ENCODE data around the gene CLASP1.

CLASP1 gene

DNA sequence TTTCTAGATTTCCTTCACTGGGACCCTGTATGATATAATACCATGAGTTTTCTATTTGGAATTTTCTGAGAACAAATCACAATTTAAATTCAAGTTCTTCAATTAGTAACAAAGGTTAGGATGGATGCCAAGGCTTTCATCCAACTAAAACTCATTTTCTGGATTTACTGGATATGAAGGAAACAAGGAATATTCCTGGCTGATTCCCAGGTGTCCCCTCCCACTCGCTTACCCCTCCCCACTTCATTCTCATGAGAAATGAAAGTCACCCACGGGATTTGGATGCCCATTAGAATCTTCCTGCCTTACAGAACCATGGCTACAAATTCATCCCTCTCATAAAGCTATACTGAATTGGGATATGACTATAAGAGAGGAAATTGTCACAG is 78.6 kb downstream of the CLASP1 start:
- H3K27ac ChIP-seq, result no peak overlapping the region
- no peaks in the 10 kb centered on the region for H3K36me3 ChIP-seq
- H3K4me3 ChIP-seq, result no peak overlapping the region
- peaks cover 0 to 41% (median 6%) of the 10 kb centered on the region in 4 donors for H3K4me1 ChIP-seq
- intact Hi-C loops (cut with DNase I; ENCODE audit: low total_unique reads), result no loop called here
- no peak for DNase-seq
- TF ChIP-seq, protein P1, sequence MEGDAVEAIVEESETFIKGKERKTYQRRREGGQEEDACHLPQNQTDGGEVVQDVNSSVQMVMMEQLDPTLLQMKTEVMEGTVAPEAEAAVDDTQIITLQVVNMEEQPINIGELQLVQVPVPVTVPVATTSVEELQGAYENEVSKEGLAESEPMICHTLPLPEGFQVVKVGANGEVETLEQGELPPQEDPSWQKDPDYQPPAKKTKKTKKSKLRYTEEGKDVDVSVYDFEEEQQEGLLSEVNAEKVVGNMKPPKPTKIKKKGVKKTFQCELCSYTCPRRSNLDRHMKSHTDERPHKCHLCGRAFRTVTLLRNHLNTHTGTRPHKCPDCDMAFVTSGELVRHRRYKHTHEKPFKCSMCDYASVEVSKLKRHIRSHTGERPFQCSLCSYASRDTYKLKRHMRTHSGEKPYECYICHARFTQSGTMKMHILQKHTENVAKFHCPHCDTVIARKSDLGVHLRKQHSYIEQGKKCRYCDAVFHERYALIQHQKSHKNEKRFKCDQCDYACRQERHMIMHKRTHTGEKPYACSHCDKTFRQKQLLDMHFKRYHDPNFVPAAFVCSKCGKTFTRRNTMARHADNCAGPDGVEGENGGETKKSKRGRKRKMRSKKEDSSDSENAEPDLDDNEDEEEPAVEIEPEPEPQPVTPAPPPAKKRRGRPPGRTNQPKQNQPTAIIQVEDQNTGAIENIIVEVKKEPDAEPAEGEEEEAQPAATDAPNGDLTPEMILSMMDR (IDR thresholded peaks at IDR 0.05), result no peak
- H3K27me3 ChIP-seq, result no peaks in the 10 kb centered on the region
- no peaks in the 10 kb centered on the region for H3K9me3 ChIP-seq

DNA sequence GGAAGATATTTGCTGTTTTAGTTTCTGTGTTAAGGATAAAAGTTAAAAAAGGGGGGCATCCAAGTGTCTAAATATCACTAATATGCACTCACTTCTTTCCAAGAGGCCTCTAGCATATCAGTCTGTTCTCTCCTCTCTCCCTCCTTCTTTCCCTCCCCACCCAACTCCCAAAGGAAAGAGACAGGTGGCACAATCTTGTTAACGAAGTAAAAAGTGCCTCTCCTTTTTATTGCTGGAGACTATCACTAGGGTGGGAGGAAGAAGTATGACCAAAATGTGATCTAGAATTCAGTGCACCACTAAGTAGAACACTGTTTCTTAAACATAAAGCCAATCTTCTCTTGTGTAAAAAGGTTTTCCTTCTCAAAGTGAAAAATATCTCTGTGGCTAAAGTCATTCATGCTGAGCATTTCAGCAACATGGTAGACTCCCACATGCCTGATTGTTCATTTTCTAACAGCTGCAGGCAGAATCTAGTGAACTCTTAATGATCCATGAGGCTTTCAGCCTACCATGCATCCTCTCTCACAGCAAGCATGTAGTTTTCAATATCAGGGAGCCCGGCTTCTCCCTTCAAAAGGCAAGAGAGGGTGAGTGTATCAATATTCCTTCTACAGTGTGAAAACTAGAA is 79.1 kb downstream of the CLASP1 start:
- Histone ChIP-seq H3K4me3 (no peak overlapping the region), H3K4me1 (peaks cover 0 to 44% (median 9%) of the 10 kb centered on the region in 4 donors), H3K9me3 (no peaks in the 10 kb centered on the region), H3K36me3 (no peaks in the 10 kb centered on the region), H3K27me3 (no peaks in the 10 kb centered on the region), H3K27ac (no peak overlapping the region)
- no peak for DNase-seq
- TF ChIP-seq, protein P1 (IDR thresholded peaks at IDR 0.05), result no peak
- intact Hi-C loops (cut with DNase I; ENCODE audit: low total_unique reads), result no loop called here

DNA sequence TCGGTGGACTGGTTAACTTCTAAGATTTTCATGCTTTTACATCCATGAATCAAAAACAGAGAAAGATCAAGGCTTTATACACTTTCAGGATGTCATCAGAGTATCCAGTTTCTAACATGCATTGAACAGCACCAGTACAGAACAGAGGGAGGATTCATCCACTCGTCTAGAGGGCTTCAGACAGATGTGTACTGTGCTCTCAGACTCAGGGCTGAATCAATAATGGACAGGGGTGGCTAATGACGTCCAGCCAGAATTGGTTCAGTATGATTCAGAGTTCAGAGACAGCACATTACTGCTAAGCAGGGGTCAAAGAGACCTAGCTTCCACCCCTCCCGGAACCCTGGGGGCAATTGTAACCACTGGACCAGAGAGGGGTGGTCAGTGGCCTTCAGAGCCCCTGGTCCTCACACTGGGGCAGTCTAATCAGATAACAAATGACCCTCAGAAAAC is 81.3 kb downstream of the CLASP1 start:
- Histone ChIP-seq H3K36me3 (no peaks in the 10 kb centered on the region), H3K4me3 (no peak overlapping the region), H3K27me3 (no peaks in the 10 kb centered on the region), H3K4me1 (peaks cover 0 to 40% (median 7%) of the 10 kb centered on the region in 4 donors), H3K9me3 (no peaks in the 10 kb centered on the region), H3K27ac (no peak overlapping the region)
- intact Hi-C loops (cut with DNase I; ENCODE audit: low total_unique reads), result no loop called here
- no peak for DNase-seq
- TF ChIP-seq, protein P1 (IDR thresholded peaks at IDR 0.05), result no peak

DNA sequence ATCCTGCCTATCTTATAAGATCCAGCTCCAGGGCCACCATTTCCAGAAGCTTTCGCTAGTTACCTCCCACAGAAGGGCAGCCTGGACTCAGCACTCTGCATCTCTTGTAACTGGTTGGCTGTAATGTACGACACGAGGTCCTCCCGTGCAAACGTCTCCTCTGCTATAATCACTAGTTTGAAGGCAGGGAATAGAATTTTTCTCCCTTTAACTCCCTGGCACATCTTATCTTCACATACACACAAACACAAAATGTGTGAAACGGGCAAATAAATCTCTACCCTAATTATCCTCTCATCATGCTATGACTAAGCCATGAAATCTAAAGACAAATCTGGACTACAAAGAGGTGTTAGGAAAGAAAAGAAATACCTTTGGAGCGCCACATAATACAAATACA is 81.8 kb downstream of the CLASP1 start:
- Histone ChIP-seq H3K27ac (no peak overlapping the region), H3K4me3 (no peak overlapping the region), H3K9me3 (no peaks in the 10 kb centered on the region), H3K4me1 (peaks cover 0 to 42% (median 7%) of the 10 kb centered on the region in 4 donors), H3K36me3 (no peaks in the 10 kb centered on the region), H3K27me3 (no peaks in the 10 kb centered on the region)
- no peak for DNase-seq
- TF ChIP-seq, protein P1 (IDR thresholded peaks at IDR 0.05), result no peak
- intact Hi-C loops (cut with DNase I; ENCODE audit: low total_unique reads), result no loop called here

DNA sequence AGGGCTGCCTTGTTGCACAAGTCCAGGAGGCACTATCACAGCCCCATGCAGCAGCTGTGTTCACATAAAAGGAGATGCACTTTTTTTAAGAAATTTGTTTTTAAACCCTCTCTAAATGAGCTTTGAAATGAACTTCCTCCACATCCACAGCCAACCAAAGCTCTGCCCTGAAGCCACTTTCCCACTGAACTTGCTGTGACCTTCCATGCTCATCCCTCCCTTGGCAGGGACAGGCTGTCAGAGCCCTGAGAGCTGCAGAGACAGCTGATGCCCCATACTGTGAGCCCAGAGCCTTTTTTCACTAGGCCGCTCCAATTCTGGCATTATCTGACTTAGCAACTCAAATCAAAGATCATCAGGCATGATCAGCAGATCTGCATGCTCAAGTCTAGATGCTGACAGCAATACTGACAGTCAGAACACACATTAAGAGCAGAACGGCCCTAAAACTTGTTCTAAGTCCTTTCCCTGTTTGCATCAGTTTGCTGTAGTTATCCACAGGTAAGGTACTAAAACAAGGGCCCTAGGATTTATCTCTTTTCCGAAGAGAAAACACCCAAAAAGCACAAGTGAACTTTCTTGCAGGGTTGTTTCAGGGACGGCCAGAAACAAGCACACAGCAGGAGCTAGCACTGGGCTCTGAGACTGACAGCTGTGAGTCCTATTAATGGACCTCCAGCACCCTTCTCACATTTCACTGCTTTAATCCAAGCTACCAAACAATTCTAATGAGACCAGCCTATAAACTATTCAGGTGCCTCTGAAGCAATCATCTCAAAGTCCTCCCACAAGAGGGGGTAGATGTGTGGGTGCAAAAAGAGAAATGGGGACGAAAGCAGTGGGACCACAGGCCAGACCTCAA is 83.6 kb downstream of the CLASP1 start:
- no peaks in the 10 kb centered on the region for H3K9me3 ChIP-seq
- H3K4me3 ChIP-seq, result no peak overlapping the region
- no peaks in the 10 kb centered on the region for H3K36me3 ChIP-seq
- intact Hi-C loops (cut with DNase I; ENCODE audit: low total_unique reads), result no loop called here
- H3K4me1 ChIP-seq, result peaks cover 0 to 53% (median 18%) of the 10 kb centered on the region in 4 donors
- DNase-seq, result no peak
- TF ChIP-seq, protein P1 (IDR thresholded peaks at IDR 0.05), result no peak
- no peak overlapping the region for H3K27ac ChIP-seq
- no peaks in the 10 kb centered on the region for H3K27me3 ChIP-seq
